Neural cell (in vitro differentiated cells): Measurements from ENCODE around the gene FBXO47.

Experiments used
- CTCF ChIP-seq: fragments of 450-650 bp; IDR thresholded peaks from 2 replicates; pipeline ENCODE4 v1.5.1; 2014; ENCODE audit warnings: antibody characterized with exemption, mild to moderate bottlenecking, moderate library complexity; ENCODE audit not compliant: poor library complexity, severe bottlenecking
- EP300 ChIP-seq: fragments of 450-650 bp; conservative IDR thresholded peaks from 2 replicates; pipeline ENCODE4 v1.6.1; 2014; ENCODE audit warnings: antibody characterized with exemption, mild to moderate bottlenecking, moderate library complexity; ENCODE audit not compliant: poor library complexity, severe bottlenecking
- EZH2 ChIP-seq: fragments of 200-600, 300-800 bp; shearing (Covaris generic), sonication (generic); IDR thresholded peaks from 2 replicates; pipeline ENCODE4 v1.6.1; 2014; ENCODE audit warnings: antibody characterized with exemption, low read length, borderline replicate concordance, mild to moderate bottlenecking; ENCODE audit not compliant: insufficient read depth, poor library complexity, severe bottlenecking
- MXI1 ChIP-seq: fragments of 450-650 bp; conservative IDR thresholded peaks from 2 replicates; pipeline ENCODE4 v1.6.1; 2014; ENCODE audit warnings: antibody characterized with exemption, mild to moderate bottlenecking; ENCODE audit not compliant: poor library complexity, severe bottlenecking
- POLR2AphosphoS5 ChIP-seq: IDR thresholded peaks from 2 replicates; pipeline ENCODE4 v1.6.1; 2012
- RAD21 ChIP-seq: fragments of 450-650 bp; conservative IDR thresholded peaks from 2 replicates; pipeline ENCODE4 v1.6.1; 2014; ENCODE audit warnings: antibody characterized with exemption, mild to moderate bottlenecking, moderate library complexity
- REST ChIP-seq: IDR thresholded peaks from 2 replicates; pipeline ENCODE4 v1.6.1; 2012; ENCODE audit warnings: borderline replicate concordance
- SMC3 ChIP-seq: fragments of 450-650 bp; conservative IDR thresholded peaks from 2 replicates; pipeline ENCODE4 v1.6.1; 2014; ENCODE audit warnings: antibody characterized with exemption, mild to moderate bottlenecking, moderate library complexity; ENCODE audit not compliant: poor library complexity
- TAF1 ChIP-seq: IDR thresholded peaks from 2 replicates; pipeline ENCODE4 v1.6.1; 2012; ENCODE audit warnings: low read depth

- TF ChIP-seq CTCF (no peak), POLR2AphosphoS5 (no peak), RAD21 (no peak), EZH2 (no peak), EP300 (no peak), TAF1 (no peak), REST (no peak), SMC3 (no peak), MXI1 (no peak)
Observed at GRCh38 chr17:39014044-39014794, 47.0 kb upstream of the FBXO47 start.
